Neural progenitor cell (in vitro differentiated cells): ENCODE measurements around the gene PPIE. TPM values are rescaled to one million over a fixed set of nuclear protein-coding genes. Genes with fewer than 3 reads are reported as not detected.

ENCODE experiments used
- DNase-seq: peaks from one replicate; pipeline ENCODE4 v3.0.0-alpha.2; 2016; ENCODE audit warnings: low spot score
- H2AFZ ChIP-seq: fragments of 200-600 bp; sonication (generic); replicated peaks from 2 replicates; pipeline ENCODE4 v1.6.1; 2016; ENCODE audit warnings: antibody characterized with exemption
- H3F3A ChIP-seq: fragments of 200-600 bp; sonication (generic); 2 replicates; pipeline ENCODE4 v1.6.1; 2016; ENCODE audit warnings: antibody characterized with exemption, low read depth
- H3K27ac ChIP-seq: fragments of 200-600 bp; sonication (generic); 2 replicates; pipeline ENCODE4 v1.5.1; 2016; ENCODE audit warnings: mild to moderate bottlenecking
- H3K27me3 ChIP-seq: fragments of 200-600 bp; sonication (generic); 2 replicates; pipeline ENCODE4 v1.6.1; 2016; ENCODE audit warnings: mild to moderate bottlenecking, moderate library complexity
- H3K36me3 ChIP-seq: fragments of 200-600 bp; sonication (generic); 2 replicates; pipeline ENCODE4 v1.5.1; 2016
- H3K4me1 ChIP-seq: fragments of 200-600 bp; sonication (generic); 2 replicates; pipeline ENCODE4 v1.6.1; 2016; ENCODE audit warnings: mixed run types
- H3K4me2 ChIP-seq: fragments of 200-600 bp; sonication (generic); 2 replicates; pipeline ENCODE4 v1.6.1; 2016
- H3K4me3 ChIP-seq: fragments of 200-600 bp; sonication (generic); 2 replicates; pipeline ENCODE4 v1.5.1; 2016
- H3K79me2 ChIP-seq: fragments of 200-600 bp; sonication (generic); 2 replicates; pipeline ENCODE4 v1.6.1; 2016; ENCODE audit warnings: low read depth
- H3K9ac ChIP-seq: fragments of 200-600 bp; sonication (generic); 2 replicates; pipeline ENCODE4 v1.6.1; 2016
- H3K9me3 ChIP-seq: fragments of 200-600 bp; sonication (generic); 2 replicates; pipeline ENCODE4 v1.5.1; 2016; ENCODE audit warnings: low read depth
- H4K20me1 ChIP-seq: fragments of 200-600 bp; sonication (generic); 2 replicates; pipeline ENCODE4 v1.6.1; 2016; ENCODE audit warnings: low read depth
- H3K27ac Mint-ChIP-seq: 3 replicates; pipeline ENCODE4 v1.8.0; 2021; ENCODE audit warnings: mixed read lengths
- H3K27me3 Mint-ChIP-seq: 2 replicates; pipeline ENCODE4 v1.8.0; 2022; ENCODE audit warnings: low read depth, mild to moderate bottlenecking, inconsistent platforms, moderate library complexity, mixed read lengths; ENCODE audit not compliant: insufficient read depth
- H3K36me3 Mint-ChIP-seq: 3 replicates; pipeline ENCODE4 v1.8.0; 2021; ENCODE audit warnings: mixed read lengths
- H3K4me1 Mint-ChIP-seq: 3 replicates; pipeline ENCODE4 v1.8.0; 2021; ENCODE audit warnings: mixed read lengths
- H3K4me3 Mint-ChIP-seq: 3 replicates; pipeline ENCODE4 v1.8.0; 2021; ENCODE audit warnings: mild to moderate bottlenecking, moderate library complexity, mixed read lengths
- H3K9me3 Mint-ChIP-seq: 3 replicates; pipeline ENCODE4 v1.8.0; 2020; ENCODE audit warnings: mixed read lengths
- CTCF ChIP-seq: fragments of 200-600 bp; sonication (generic); IDR thresholded peaks from 2 replicates; pipeline ENCODE4 v1.5.1; 2017; ENCODE audit warnings: antibody characterized with exemption, mild to moderate bottlenecking
- EZH2 ChIP-seq: fragments of 200-600 bp; sonication (generic); IDR thresholded peaks from 2 replicates; pipeline ENCODE4 v1.6.1; 2017; ENCODE audit warnings: antibody characterized with exemption, mild to moderate bottlenecking, moderate library complexity
- EZH2phosphoT487 ChIP-seq: fragments of 200-600 bp; sonication (generic); IDR thresholded peaks from 2 replicates; pipeline ENCODE4 v1.6.1; 2017; ENCODE audit warnings: antibody characterized with exemption
- total RNA-seq: library from RNA; depleted of rRNA; stranded (reverse); fragments of >200 nt; gene quantifications from 2 replicates; pipeline ENCODE4 v1.2.3, GENCODE V29; 2015; ENCODE audit warnings: low replicate concordance

PPIE gene
- total RNA-seq, 1 donor from 2014 or later = 57.2 TPM

GRCh38 chr1:39701049-39701439, 37.6 kb upstream of the PPIE start:
- H3K9me3 ChIP-seq = no peaks in the 10 kb centered on the region
- H2AFZ ChIP-seq = peak overlapping the region; percentile 84
- no peak for DNase-seq
- peaks cover 100% of the 10 kb centered on the region for H3K27me3 ChIP-seq
- H3K9ac ChIP-seq = no peak overlapping the region
- peaks cover 14% of the 10 kb centered on the region for H3K4me1 ChIP-seq
- peaks cover 6% of the 10 kb centered on the region for H3F3A ChIP-seq
- H3K79me2 ChIP-seq = no peaks in the 10 kb centered on the region
- no peak overlapping the region for H3K27ac ChIP-seq
- Mint-ChIP-seq H3K27me3 (peaks cover 21% of the 10 kb centered on the region), H3K27ac (peak overlapping the region; percentile 97), H3K9me3 (no peaks in the 10 kb centered on the region), H3K4me1 (peaks cover 23% of the 10 kb centered on the region), H3K36me3 (no peaks in the 10 kb centered on the region), H3K4me3 (no peak overlapping the region)
- TF ChIP-seq EZH2 (no peak), EZH2phosphoT487 (no peak)
- H3K4me3 ChIP-seq = no peak overlapping the region
- no peaks in the 10 kb centered on the region for H3K36me3 ChIP-seq
- no peaks in the 10 kb centered on the region for H4K20me1 ChIP-seq
- H3K4me2 ChIP-seq = peak overlapping the region; percentile 64

GRCh38 chr1:39704757-39705156, 33.9 kb upstream of the PPIE start:
- Histone ChIP-seq H3K4me2 (no peak overlapping the region), H3K4me3 (no peak overlapping the region), H3K79me2 (no peaks in the 10 kb centered on the region), H3K36me3 (no peaks in the 10 kb centered on the region), H3F3A (peaks cover 6% of the 10 kb centered on the region), H3K9ac (no peak overlapping the region), H2AFZ (no peak overlapping the region), H4K20me1 (no peaks in the 10 kb centered on the region), H3K27ac (no peak overlapping the region), H3K4me1 (peaks cover 14% of the 10 kb centered on the region), H3K27me3 (peaks cover 100% of the 10 kb centered on the region), H3K9me3 (no peaks in the 10 kb centered on the region)
- H3K9me3 Mint-ChIP-seq = no peaks in the 10 kb centered on the region
- no peak overlapping the region for H3K4me3 Mint-ChIP-seq
- H3K27me3 Mint-ChIP-seq = peaks cover 10% of the 10 kb centered on the region
- peaks cover 26% of the 10 kb centered on the region for H3K4me1 Mint-ChIP-seq
- TF ChIP-seq EZH2 (no peak), EZH2phosphoT487 (no peak), CTCF (no peak)
- H3K27ac Mint-ChIP-seq = no peak overlapping the region
- H3K36me3 Mint-ChIP-seq = no peaks in the 10 kb centered on the region
- no peak for DNase-seq

GRCh38 chr1:39707506-39707905, 31.2 kb upstream of the PPIE start:
- H3K4me3 ChIP-seq = no peak overlapping the region
- peaks cover 99% of the 10 kb centered on the region for H3K27me3 ChIP-seq
- no peak overlapping the region for H2AFZ ChIP-seq
- H3K4me1 ChIP-seq = peaks cover 19% of the 10 kb centered on the region
- H3K4me2 ChIP-seq = no peak overlapping the region
- Mint-ChIP-seq H3K4me1 (peaks cover 20% of the 10 kb centered on the region), H3K4me3 (no peak overlapping the region), H3K9me3 (no peaks in the 10 kb centered on the region), H3K27ac (no peak overlapping the region), H3K36me3 (no peaks in the 10 kb centered on the region), H3K27me3 (peaks cover 5% of the 10 kb centered on the region)
- DNase-seq = no peak
- H3K27ac ChIP-seq = no peak overlapping the region
- H3K9me3 ChIP-seq = no peaks in the 10 kb centered on the region
- TF ChIP-seq EZH2 (peak; percentile 17), EZH2phosphoT487 (no peak)
- no peaks in the 10 kb centered on the region for H3K36me3 ChIP-seq
- no peaks in the 10 kb centered on the region for H3K79me2 ChIP-seq
- H3F3A ChIP-seq = peaks cover 20% of the 10 kb centered on the region
- H4K20me1 ChIP-seq = no peaks in the 10 kb centered on the region
- H3K9ac ChIP-seq = no peak overlapping the region

- Mint-ChIP-seq H3K4me1 (peaks cover 19% of the 10 kb centered on the region), H3K4me3 (no peak overlapping the region), H3K36me3 (no peaks in the 10 kb centered on the region), H3K27me3 (peaks cover 14% of the 10 kb centered on the region), H3K9me3 (no peaks in the 10 kb centered on the region), H3K27ac (no peak overlapping the region)
- Histone ChIP-seq H3K4me2 (peak overlapping the region; percentile 33), H3K27me3 (peaks cover 99% of the 10 kb centered on the region), H3K9me3 (no peaks in the 10 kb centered on the region), H4K20me1 (no peaks in the 10 kb centered on the region), H3K4me3 (no peak overlapping the region), H3K79me2 (no peaks in the 10 kb centered on the region), H3K36me3 (no peaks in the 10 kb centered on the region), H3K27ac (no peak overlapping the region), H3K9ac (no peak overlapping the region), H3F3A (peaks cover 20% of the 10 kb centered on the region), H3K4me1 (peaks cover 19% of the 10 kb centered on the region), H2AFZ (peak overlapping the region; percentile 45)
- no peak for TF ChIP-seq EZH2phosphoT487
- TF ChIP-seq CTCF = peak; percentile 50
- peak; percentile 53 for DNase-seq
Observed at GRCh38 chr1:39711104-39711965, 27.3 kb upstream of the PPIE start.
